NOMO-1 treated with DMSO at 0.1 percent for 48 hours (cell line): ENCODE measurements around the gene MAPK6.

Experiments
- DNase-seq: peaks from one replicate; lab custom pipeline; 2025; ENCODE audit not compliant: unreplicated experiment; lab: John Stamatoyannopoulos, UW

MAPK6 gene

DNA sequence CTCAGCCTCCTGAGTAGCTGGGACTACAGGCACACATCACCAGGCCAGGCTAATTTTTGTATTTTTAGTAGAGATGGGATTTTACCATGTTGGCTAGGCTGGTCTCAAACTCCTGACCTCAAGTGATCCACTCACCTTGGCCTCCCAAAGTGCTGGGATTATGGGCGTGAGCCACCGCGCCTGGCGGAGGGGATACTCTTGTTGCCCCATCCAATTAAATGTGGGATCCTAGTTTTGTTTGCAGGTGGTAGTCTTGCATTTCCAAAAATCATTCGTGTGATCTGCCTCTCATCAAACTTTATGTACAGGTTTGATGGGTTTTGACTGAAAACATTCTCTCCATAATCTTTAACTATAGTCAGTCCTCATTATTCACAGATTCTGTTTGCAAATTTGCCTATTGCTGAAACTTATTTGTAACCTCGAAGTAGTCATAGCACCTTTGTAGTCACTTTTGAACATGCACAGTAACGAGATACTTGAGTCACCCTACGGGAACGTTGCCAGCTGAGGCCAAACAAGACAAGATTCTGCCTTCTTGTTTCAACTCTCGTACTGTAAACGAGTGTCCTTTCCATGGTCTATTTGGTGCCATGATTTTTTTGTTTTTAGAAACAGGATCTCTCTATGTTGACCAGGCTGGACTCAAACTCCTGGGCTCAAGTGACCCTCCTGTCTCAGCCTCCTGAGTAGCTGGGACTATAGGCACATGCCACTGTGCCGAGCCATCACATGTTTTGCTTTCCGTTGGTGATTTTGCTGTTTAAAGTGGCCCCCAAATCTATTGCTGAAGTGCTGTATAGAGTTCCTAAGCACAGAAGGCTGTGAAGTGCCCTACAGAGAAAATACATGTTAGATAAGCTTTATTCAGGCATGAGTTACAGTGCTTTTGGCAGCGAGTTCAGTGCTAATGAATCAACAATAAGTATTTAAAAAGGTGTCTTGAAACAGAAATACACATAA lies 8.1 kb upstream of the MAPK6 start:
- DNase-seq = no peak

GRCh38 chr15:52011711-52012144 lies 7.3 kb upstream of the MAPK6 start:
- no peak for DNase-seq

GRCh38 chr15:52012210-52012609 lies 6.8 kb upstream of the MAPK6 start:
- no peak for DNase-seq

DNA sequence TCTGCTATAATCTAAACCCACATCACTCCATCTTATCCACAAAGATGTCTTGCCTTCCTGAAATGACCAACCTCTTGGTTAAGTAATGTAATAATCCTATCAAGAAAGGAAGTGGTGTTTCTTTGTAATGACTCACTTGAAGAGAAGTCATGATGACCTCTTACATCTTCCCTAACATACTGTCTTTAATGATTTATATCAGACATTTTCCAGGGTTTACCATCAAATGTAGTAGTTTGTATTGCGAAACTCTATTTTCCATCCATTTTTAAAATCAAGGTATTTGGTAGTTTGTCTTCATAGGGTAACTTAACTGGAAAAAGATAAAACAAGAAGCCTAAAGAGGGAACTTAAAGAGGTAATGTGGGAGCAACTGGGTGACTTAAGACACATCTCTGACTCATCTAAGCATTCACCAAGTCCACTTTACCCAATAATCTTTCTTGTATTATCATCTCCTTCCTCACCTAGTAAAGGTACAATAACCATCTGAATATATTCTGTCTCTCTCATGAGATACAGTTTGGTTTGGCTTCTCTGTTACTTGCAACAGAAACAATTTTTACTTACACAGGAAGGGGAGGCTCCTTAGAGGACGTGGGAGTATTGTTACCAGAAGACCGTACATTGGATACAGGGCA lies 5.7 kb upstream of the MAPK6 start:
- peak; percentile 91 for DNase-seq

- no peak for DNase-seq
These were observed 4.4 kb upstream of the MAPK6 start for GRCh38 chr15:52014616-52015015.

DNA sequence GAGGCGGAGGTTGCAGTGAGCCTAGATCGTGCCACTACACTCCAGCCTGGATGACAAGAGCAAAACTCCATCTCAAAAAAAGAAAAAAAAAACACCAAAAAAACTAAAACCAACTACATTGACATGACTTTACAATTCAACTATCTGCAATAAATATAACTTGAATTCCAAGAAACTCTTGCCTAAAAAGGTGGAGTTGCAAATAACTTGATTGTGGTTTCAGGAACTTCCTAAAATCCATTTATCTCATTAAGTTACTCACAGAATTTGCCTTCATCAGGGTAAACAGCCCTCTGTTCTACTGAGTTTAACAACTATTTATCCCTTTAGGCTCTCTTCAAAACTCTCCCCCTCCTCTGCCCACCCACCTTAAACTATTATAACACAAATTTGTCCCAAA lies 2.7 kb upstream of the MAPK6 start:
- no peak for DNase-seq

DNA sequence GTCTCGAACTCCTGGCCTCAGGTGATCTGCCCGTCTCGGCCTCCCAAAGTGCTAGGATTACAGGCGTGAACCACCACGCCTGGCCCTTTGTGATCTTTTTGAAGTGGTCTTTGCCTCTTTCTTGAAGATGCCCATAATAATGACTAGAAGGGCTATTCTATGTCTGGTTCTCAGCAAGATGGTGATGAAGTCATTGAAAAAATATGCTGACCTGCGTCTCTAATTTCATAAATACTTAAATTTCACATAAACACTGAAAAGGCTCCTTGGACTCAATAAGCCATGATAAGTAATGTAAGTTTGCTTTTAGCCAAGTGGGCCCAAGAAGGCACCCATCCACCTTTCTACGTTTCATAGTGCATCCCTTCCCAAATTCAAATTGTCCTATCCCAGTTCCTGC lies 775 bp upstream of the MAPK6 start:
- no peak for DNase-seq

GRCh38 chr15:52019394-52020220 lies 588 bp downstream of the MAPK6 start:
- peak; percentile 70 for DNase-seq

- DNase-seq = peak; percentile 19
These were observed 1.4 kb downstream of the MAPK6 start for GRCh38 chr15:52020221-52021085.

GRCh38 chr15:52021128-52021671 lies 2.2 kb downstream of the MAPK6 start:
- DNase-seq = peak; percentile 91

DNA sequence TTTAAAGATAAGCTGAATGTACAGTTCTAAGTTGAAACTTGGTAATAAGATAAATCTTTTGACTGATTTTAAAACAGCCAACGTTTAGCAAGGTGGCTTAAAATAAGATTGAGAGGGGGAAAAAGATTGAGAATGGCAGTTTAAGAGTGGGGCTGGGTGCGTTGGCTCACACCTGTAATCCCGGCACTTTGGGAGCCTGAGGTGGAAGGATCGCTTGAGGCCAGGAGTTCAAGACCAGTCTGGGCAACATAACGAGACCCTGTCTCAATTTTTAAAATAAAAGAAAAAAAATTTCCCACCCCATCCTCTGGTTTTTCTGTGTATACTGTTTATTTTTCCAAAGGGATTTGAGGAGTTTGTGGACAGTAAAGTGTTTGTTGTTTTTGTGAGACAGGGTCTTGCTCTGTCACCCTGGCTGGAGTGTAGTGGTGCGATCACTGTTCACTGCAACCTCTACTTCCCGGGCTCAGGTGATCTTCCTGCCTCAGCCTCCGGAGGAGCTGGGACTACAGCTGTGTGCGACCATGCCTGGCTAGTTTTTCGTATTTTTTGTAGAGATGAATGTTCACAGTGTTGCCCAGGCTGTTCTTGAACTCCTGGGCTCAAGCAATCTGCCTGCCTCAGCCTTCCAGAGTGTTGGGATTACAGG lies 3.0 kb downstream of the MAPK6 start:
- DNase-seq = no peak

GRCh38 chr15:52023169-52023922 lies 4.3 kb downstream of the MAPK6 start:
- DNase-seq = no peak

GRCh38 chr15:52028431-52029093 lies 9.5 kb downstream of the MAPK6 start:
- no peak for DNase-seq

DNA sequence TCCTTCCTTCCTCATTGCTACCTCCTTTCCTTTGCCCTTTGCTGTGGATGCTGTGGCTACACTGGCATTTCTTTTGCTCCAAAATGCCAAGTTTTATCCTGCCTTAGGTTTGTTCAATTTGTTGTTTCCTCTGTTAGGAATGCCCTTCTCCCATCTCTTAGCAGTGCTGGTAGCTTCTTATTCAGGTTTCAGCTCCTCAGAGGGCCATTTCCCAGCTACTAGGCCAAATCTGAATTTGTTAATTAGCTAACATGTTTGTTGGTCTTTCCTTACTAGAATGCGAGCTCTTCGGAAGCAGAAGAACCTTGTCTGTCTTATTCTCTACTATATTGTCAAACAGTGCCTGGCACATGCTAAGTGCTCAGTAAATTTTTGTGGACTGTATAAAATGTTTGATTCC lies 11.0 kb downstream of the MAPK6 start:
- no peak for DNase-seq

- peak; percentile 25 for DNase-seq
These were observed 12.5 kb downstream of the MAPK6 start for GRCh38 chr15:52031556-52031955.

DNA sequence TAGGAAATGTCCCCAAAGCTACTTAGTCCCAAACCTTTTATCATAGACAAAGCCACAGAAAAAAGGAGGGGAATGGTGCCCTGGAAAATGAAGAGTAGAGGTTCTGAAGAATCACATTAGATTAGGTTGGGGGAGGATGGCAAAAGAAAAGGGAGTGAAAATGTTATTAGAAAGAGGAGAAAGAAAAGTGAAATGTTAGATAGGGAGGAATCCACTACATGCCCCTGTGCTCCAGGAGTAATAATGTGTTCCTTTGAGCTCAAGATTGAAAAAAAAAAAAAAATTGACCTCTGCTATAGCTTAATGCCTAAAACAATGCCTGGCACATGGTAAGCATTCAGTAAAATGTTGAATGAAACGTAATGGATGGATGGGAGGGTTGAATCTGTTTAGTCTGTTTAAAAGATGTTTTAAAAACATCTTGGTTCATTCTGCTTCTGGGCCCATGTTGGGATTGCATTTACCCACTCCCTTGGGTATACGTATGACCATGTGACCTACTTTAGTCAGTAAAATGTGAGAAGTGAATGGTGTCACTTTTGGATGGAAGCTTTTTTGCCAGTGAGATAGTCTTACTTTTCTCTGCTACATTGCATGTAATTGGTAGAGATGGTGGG lies 19.0 kb downstream of the MAPK6 start:
- DNase-seq = no peak

- peak; percentile 27 for DNase-seq
These were observed 21.1 kb downstream of the MAPK6 start for GRCh38 chr15:52039925-52040781.
